ENCODE measurements around the gene PIK3C3.

DNA sequence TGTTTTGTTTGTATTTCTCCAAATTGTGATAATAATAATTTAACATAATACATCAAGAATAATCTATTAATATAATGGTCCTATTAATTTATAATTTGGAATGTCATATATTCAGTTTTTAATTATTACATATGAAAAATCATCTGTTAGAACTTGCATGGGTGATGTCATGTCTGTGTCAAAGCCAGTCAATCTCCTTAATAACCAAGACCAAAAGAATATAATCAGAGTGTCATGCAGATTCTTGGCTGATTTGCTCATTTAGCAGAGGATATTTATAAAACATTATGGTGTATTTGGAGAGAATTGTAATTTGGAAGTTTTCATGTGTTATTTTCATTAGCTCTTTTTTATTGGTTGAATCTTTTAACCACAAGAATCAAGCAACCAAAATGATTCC lies 96.4 kb downstream of the PIK3C3 start:
- TF ChIP-seq, protein P1, sequence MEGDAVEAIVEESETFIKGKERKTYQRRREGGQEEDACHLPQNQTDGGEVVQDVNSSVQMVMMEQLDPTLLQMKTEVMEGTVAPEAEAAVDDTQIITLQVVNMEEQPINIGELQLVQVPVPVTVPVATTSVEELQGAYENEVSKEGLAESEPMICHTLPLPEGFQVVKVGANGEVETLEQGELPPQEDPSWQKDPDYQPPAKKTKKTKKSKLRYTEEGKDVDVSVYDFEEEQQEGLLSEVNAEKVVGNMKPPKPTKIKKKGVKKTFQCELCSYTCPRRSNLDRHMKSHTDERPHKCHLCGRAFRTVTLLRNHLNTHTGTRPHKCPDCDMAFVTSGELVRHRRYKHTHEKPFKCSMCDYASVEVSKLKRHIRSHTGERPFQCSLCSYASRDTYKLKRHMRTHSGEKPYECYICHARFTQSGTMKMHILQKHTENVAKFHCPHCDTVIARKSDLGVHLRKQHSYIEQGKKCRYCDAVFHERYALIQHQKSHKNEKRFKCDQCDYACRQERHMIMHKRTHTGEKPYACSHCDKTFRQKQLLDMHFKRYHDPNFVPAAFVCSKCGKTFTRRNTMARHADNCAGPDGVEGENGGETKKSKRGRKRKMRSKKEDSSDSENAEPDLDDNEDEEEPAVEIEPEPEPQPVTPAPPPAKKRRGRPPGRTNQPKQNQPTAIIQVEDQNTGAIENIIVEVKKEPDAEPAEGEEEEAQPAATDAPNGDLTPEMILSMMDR (conservative IDR thresholded peaks at IDR 0.05; ENCODE audit: low read length), result no peak
- TF ChIP-seq EZH2phosphoT487 (IDR thresholded peaks at IDR 0.05; ENCODE audit: borderline replicate concordance, low read depth, low read length), result no peak

All from OCI-LY7 (cell line).